Glutamatergic neuron (in vitro differentiated cells): ENCODE results near the gene ARHGAP10. TPM values are rescaled to one million over a fixed set of nuclear protein-coding genes. Genes with fewer than 3 reads are reported as not detected.

Experiments
- DNase-seq: peaks from one replicate; pipeline ENCODE4 v3.0.0; 2022
- H3K27ac Mint-ChIP-seq: one replicate; pipeline ENCODE4 v1.8.0; 2020; ENCODE audit warnings: mild to moderate bottlenecking, mixed read lengths, inconsistent platforms; ENCODE audit not compliant: unreplicated experiment
- H3K27me3 Mint-ChIP-seq: one replicate; pipeline ENCODE4 v1.8.0; 2020; ENCODE audit warnings: mild to moderate bottlenecking, moderate library complexity, mixed read lengths, inconsistent platforms; ENCODE audit not compliant: unreplicated experiment
- H3K36me3 Mint-ChIP-seq: one replicate; pipeline ENCODE4 v1.8.0; 2020; ENCODE audit warnings: mild to moderate bottlenecking, mixed read lengths, inconsistent platforms; ENCODE audit not compliant: unreplicated experiment
- H3K4me1 Mint-ChIP-seq: one replicate; pipeline ENCODE4 v1.8.0; 2020; ENCODE audit warnings: mild to moderate bottlenecking, low read depth, mixed read lengths, inconsistent platforms; ENCODE audit not compliant: unreplicated experiment
- H3K4me3 Mint-ChIP-seq: one replicate; pipeline ENCODE4 v1.8.0; 2020; ENCODE audit warnings: mild to moderate bottlenecking, mixed read lengths, inconsistent platforms; ENCODE audit not compliant: unreplicated experiment
- H3K9me3 Mint-ChIP-seq: one replicate; pipeline ENCODE4 v1.8.0; 2020; ENCODE audit warnings: mild to moderate bottlenecking, moderate library complexity, mixed read lengths, inconsistent platforms; ENCODE audit not compliant: unreplicated experiment
- CTCF ChIP-seq: fragments of 200-600 bp; sonication (generic); IDR thresholded peaks from one replicate; pipeline ENCODE4 v1.5.0; 2021; ENCODE audit not compliant: partially characterized antibody, unreplicated experiment
- total RNA-seq: library from RNA; stranded (reverse); fragmentation: NEBNext Ultra II Directional; extraction: Animal tissue kit (Norgen Biotek cat#: 25700); gene quantifications from one replicate; pipeline ENCODE4 v1.2.1, GENCODE V29; 2021; ENCODE audit not compliant: unreplicated experiment

ARHGAP10 gene
- total RNA-seq, 1 donor from 2014 or later: 19.7 TPM

DNA sequence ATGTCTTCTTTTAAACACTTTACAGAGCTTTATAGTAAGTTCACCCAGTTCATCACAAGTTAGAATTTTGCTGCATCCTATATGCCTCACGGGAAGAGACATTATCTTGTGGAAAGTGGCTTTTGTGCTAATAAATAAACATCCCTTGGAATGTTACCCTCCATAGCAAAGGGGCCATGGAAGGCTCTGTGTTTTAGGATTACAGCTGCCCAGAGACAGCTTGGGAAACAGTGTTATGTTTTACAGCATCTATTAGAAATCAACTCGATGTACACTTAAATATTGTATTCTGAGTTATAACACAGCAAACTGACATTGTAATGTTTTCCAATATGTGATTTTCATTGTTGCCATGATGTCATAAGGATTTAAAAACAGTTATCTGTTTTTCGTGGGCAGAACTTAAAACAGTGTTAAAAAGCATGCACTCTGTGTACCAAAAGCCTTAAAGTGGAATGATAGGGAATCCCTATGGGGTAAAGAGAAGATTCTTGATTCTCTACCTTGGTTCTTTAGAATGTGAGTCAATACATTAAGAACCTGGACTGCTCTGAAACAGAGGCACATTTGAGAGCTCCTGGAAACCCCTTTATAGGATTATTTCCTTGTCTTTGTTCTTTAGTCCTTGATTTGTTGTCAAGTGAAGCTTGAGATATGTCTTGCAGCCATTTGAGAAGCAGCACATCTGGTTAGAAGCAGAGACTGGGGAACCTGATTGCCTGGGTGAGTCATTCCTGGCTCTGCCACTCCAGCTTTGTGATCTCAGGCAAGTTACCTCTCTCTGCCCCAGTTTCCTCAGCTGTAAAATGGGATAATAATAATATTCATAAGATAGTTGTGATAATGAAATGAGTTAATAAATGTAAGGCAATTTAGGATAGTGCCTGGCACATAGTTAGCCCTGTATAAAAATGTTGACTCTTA, 41.6 kb downstream of the ARHGAP10 start:
- no peak for DNase-seq
- peaks cover 2% of the 10 kb centered on the region for H3K27me3 Mint-ChIP-seq
- no peak overlapping the region for H3K4me3 Mint-ChIP-seq
- no peak for TF ChIP-seq CTCF
- no peaks in the 10 kb centered on the region for H3K9me3 Mint-ChIP-seq
- H3K36me3 Mint-ChIP-seq: no peaks in the 10 kb centered on the region
- peak overlapping the region; percentile 66 for H3K27ac Mint-ChIP-seq
- H3K4me1 Mint-ChIP-seq: peaks cover 27% of the 10 kb centered on the region

GRCh38 chr4:147776716-147777115, 44.8 kb downstream of the ARHGAP10 start:
- no peak for DNase-seq
- Mint-ChIP-seq H3K9me3 (no peaks in the 10 kb centered on the region), H3K4me3 (no peak overlapping the region), H3K4me1 (peaks cover 24% of the 10 kb centered on the region), H3K27ac (peak overlapping the region; percentile 37), H3K36me3 (no peaks in the 10 kb centered on the region), H3K27me3 (peaks cover 2% of the 10 kb centered on the region)
- no peak for TF ChIP-seq CTCF

DNA sequence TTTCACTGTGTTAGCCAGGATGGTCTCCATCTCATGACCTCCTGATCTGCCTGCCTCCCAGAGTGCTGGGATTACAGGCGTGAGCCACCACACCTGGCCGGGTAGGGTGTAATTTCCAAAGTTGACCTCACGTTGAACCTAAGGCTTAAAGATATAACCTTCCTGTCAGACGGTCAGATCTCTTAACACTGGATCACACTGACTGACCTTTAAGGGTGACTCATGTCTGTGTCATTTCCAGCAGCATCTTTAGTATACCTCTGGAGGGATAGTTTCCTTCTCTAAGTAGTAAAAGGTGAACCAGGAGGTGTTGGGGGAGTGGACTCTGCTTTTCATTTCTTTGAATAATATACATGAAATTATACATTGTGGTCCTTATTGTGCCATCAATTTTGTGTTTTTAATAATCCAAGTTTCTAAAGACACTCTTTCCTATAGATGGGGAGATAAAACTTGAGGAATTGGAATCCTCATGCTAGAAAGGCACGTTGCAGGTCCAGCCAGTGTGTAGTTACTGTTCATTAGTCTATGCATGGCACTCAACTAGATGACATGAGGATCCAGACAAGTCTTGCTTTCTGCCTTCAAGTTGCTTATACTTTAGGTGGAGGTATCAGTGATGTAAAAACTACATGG, 45.7 kb downstream of the ARHGAP10 start:
- DNase-seq: no peak
- H3K27me3 Mint-ChIP-seq: peaks cover 5% of the 10 kb centered on the region
- H3K9me3 Mint-ChIP-seq: no peaks in the 10 kb centered on the region
- no peaks in the 10 kb centered on the region for H3K36me3 Mint-ChIP-seq
- no peak overlapping the region for H3K4me3 Mint-ChIP-seq
- no peak for TF ChIP-seq CTCF
- H3K27ac Mint-ChIP-seq: no peak overlapping the region
- peaks cover 20% of the 10 kb centered on the region for H3K4me1 Mint-ChIP-seq

DNA sequence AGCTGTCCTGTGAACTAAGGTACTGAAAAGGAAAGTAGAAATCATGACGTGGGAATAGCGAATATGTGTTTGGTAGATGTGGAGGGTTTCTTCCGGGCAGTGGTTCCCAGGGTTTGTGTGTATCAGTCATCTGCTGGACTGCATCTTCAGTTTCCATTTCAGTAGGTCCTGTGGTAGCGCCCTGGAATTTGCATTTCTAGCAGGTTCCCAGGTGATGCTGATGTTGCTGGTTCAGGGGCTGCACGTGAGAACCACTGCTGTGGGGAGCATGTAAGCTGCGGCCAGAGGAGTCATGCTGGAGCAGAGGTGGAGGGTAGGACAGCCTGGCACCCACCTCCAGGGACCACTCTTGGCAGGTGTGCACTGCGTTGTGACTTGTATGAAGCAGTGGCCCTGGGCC, 47.1 kb downstream of the ARHGAP10 start:
- H3K27ac Mint-ChIP-seq: no peak overlapping the region
- no peaks in the 10 kb centered on the region for H3K9me3 Mint-ChIP-seq
- no peaks in the 10 kb centered on the region for H3K36me3 Mint-ChIP-seq
- TF ChIP-seq CTCF: no peak
- peaks cover 5% of the 10 kb centered on the region for H3K27me3 Mint-ChIP-seq
- peaks cover 15% of the 10 kb centered on the region for H3K4me1 Mint-ChIP-seq
- no peak for DNase-seq
- H3K4me3 Mint-ChIP-seq: no peak overlapping the region

DNA sequence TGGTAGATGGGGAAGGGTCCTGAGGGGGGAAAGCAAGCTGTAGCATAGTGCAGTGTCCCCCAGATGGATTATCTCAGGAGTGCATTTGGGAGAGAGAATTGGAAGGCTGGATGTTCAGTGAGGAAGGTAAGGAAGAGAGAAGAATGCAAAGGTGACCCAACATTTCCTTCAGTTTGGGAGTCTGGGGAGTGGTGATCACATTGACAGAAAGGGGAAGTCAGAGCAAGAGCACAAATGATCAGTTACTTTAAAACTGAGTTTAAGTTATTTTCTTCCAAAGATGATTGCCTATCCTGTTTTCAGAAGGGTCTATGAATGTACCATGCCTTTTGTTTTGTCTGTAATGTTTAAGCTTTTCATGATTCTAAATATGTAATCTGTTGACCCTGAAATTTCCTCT, 47.6 kb downstream of the ARHGAP10 start:
- H3K36me3 Mint-ChIP-seq: no peaks in the 10 kb centered on the region
- no peaks in the 10 kb centered on the region for H3K9me3 Mint-ChIP-seq
- H3K27ac Mint-ChIP-seq: no peak overlapping the region
- no peak for TF ChIP-seq CTCF
- peaks cover 15% of the 10 kb centered on the region for H3K4me1 Mint-ChIP-seq
- no peak for DNase-seq
- H3K27me3 Mint-ChIP-seq: peaks cover 5% of the 10 kb centered on the region
- no peak overlapping the region for H3K4me3 Mint-ChIP-seq
